GM11168 (cell line): Measurements from ENCODE around the gene EML1.

Experiments used
- in situ Hi-C: fragments of 300-500 bp; cut with MboI; formaldehyde crosslinking; loops from one replicate; pipeline ENCODE4 v1.12.0; 2022; ENCODE audit warnings: low sequenced_read_pairs; ENCODE audit not compliant: unreplicated experiment

Gene EML1

GRCh38 chr14:99857551-99857950 is 64.3 kb downstream of the EML1 start:
- in situ Hi-C loops = no loop called here

GRCh38 chr14:99860219-99860618 is 67.0 kb downstream of the EML1 start:
- in situ Hi-C loops = no loop called here

GRCh38 chr14:99862136-99862535 is 68.9 kb downstream of the EML1 start:
- in situ Hi-C loops = no loop called here

- in situ Hi-C loops = no loop called here
These were observed 69.8 kb downstream of the EML1 start for GRCh38 chr14:99863059-99863458.

- in situ Hi-C loops = no loop called here
These were observed 72.2 kb downstream of the EML1 start for GRCh38 chr14:99865408-99865807.

- in situ Hi-C loops = no loop called here
These were observed 77.4 kb downstream of the EML1 start for GRCh38 chr14:99870617-99871016.

- in situ Hi-C loops = no loop called here
These were observed 78.6 kb downstream of the EML1 start for GRCh38 chr14:99871771-99872170.

- in situ Hi-C loops = no loop called here
These were observed 79.7 kb downstream of the EML1 start for GRCh38 chr14:99872786-99873440.

GRCh38 chr14:99873653-99874052 is 80.4 kb downstream of the EML1 start:
- in situ Hi-C loops = no loop called here

- in situ Hi-C loops = no loop called here
These were observed 81.1 kb downstream of the EML1 start for GRCh38 chr14:99874306-99874705.

GRCh38 chr14:99875421-99875820 is 82.2 kb downstream of the EML1 start:
- in situ Hi-C loops = loop anchor here (25.0 kb wide), 1 partner anchor 363 kb away; no protein-coding TSS in a partner anchor

GRCh38 chr14:99875836-99876235 is 82.6 kb downstream of the EML1 start:
- in situ Hi-C loops = loop anchor here (25.0 kb wide), 1 partner anchor 364 kb away; no protein-coding TSS in a partner anchor

- in situ Hi-C loops = loop anchor here (25.0 kb wide), 1 partner anchor 364 kb away; no protein-coding TSS in a partner anchor
These were observed 83.2 kb downstream of the EML1 start for GRCh38 chr14:99876406-99876805.

GRCh38 chr14:99878563-99878962 is 85.3 kb downstream of the EML1 start:
- in situ Hi-C loops = loop anchor here (25.0 kb wide), 1 partner anchor 366 kb away; no protein-coding TSS in a partner anchor

GRCh38 chr14:99879401-99880295 is 86.4 kb downstream of the EML1 start:
- in situ Hi-C loops = loop anchor here (10.0 to 25.0 kb wide), 3 partner anchors 145 to 367 kb away; partner anchors contain the start of gene CYP46A1

GRCh38 chr14:99880651-99881420 is 87.6 kb downstream of the EML1 start:
- in situ Hi-C loops = loop anchor here (10.0 to 25.0 kb wide), 3 partner anchors 146 to 369 kb away; partner anchors contain the start of gene CYP46A1

GRCh38 chr14:99883866-99884650 is 90.8 kb downstream of the EML1 start:
- in situ Hi-C loops = loop anchor here (10.0 to 25.0 kb wide), 3 partner anchors 149 to 372 kb away; partner anchors contain the start of gene CYP46A1

- in situ Hi-C loops = loop anchor here (10.0 to 25.0 kb wide), 3 partner anchors 150 to 373 kb away; partner anchors contain the start of gene CYP46A1
These were observed 91.8 kb downstream of the EML1 start for GRCh38 chr14:99884834-99885648.

- in situ Hi-C loops = loop anchor here (10.0 to 25.0 kb wide), 3 partner anchors 151 to 373 kb away; partner anchors contain the start of gene CYP46A1
These were observed 92.4 kb downstream of the EML1 start for GRCh38 chr14:99885649-99885958.
